GM23338 (cell line): ENCODE results near the gene CDKN2A.
A peak's percentile ranks its signal among the peaks of the same experiment; 100 is the strongest.

ENCODE experiments used
- CREB1 ChIP-seq: fragments of 250-450 bp; sonication (Bioruptor Pico); IDR thresholded peaks from 2 replicates; pipeline ENCODE4 v1.5.0; 2020; ENCODE audit warnings: low read depth, mild to moderate bottlenecking, moderate library complexity
- CTCF ChIP-seq, 2 experiments: fragments of 200-600 bp in 1 of 2; sonication (generic) in 1 of 2; conservative IDR thresholded peaks; 2 replicates each; pipeline versions ENCODE4 v1.5.1 to v1.6.1; 2016 to 2017; ENCODE audit warnings: antibody characterized with exemption in 2 of 2, low read depth in 2 of 2, mild to moderate bottlenecking in 2 of 2, moderate library complexity in 1 of 2
- EZH2 ChIP-seq: fragments of 200-600 bp; sonication (generic); IDR thresholded peaks from one replicate; pipeline ENCODE4 v1.8.0; 2017; ENCODE audit warnings: antibody characterized with exemption, mild to moderate bottlenecking, low read depth; ENCODE audit not compliant: unreplicated experiment
- EZH2phosphoT487 ChIP-seq: fragments of 200-600 bp; sonication (generic); IDR thresholded peaks from one replicate; pipeline ENCODE4 v1.8.1; 2018; ENCODE audit warnings: antibody characterized with exemption; ENCODE audit not compliant: unreplicated experiment
- JUNB ChIP-seq: IDR thresholded peaks from one replicate; pipeline ENCODE4 v1.6.1; 2016; ENCODE audit warnings: antibody characterized with exemption; ENCODE audit not compliant: unreplicated experiment
- POLR2AphosphoS5 ChIP-seq: IDR thresholded peaks from 2 replicates; pipeline ENCODE4 v1.6.1; 2016; ENCODE audit warnings: antibody characterized with exemption, low read depth

- TF ChIP-seq POLR2AphosphoS5 (no peak), EZH2 (peak; percentile 82), CTCF (conservative IDR thresholded peaks at IDR 0.05; ENCODE audit: low read depth in 2 of 2) (no peak), CREB1 (CRISPR knock-in tag) (no peak), EZH2phosphoT487 (peak; percentile 96), JUNB (no peak)
Measured at GRCh38 chr9:21968331-21969010, 25.7 kb downstream of the CDKN2A start.
